Natural killer cell treated with Interleukin-12 subunit alpha and Interleukin-12 subunit beta and Interleukin-15 and Interleukin-18, amount 100 ng/mL, for 72 hours (primary cell): Measurements from ENCODE around the gene YES1. TPM values are rescaled to one million over a fixed set of nuclear protein-coding genes. Genes with fewer than 3 reads are reported as not detected.
A peak's percentile ranks its signal among the peaks of the same experiment; 100 is the strongest.
"Not testable (repeated sequence)": the region's sequence is repeated elsewhere in the genome, so short reads cannot be mapped to it uniquely, and the experiment has no call there.

Source experiments
- ATAC-seq, 2 donors: fragments of 150-1000 bp; cut with Tn5 transposase in 1 of 2; sonication (Bioruptor Pico), chemical (Tn5 transposase) in 1 of 2; 2 replicates each; pipeline ENCODE4 v1.10.0; 2021
- DNase-seq: peaks from one replicate; pipeline ENCODE4 v3.0.0; 2022; ENCODE audit warnings: low spot score
- H3K27ac Mint-ChIP-seq, 2 donors: 1 replicate in 1 of 2; 2 replicates in 1 of 2; pipeline ENCODE4 v1.8.0; 2022; ENCODE audit warnings: mixed read lengths in 2 of 2, mild to moderate bottlenecking in 1 of 2, moderate library complexity in 1 of 2
- H3K27me3 Mint-ChIP-seq, 2 donors: 1 replicate in 1 of 2; 2 replicates in 1 of 2; pipeline ENCODE4 v1.8.0; 2022; ENCODE audit warnings: mixed read lengths in 2 of 2
- H3K36me3 Mint-ChIP-seq: one replicate; pipeline ENCODE4 v1.8.0; 2022; ENCODE audit warnings: mixed read lengths
- H3K4me1 Mint-ChIP-seq, 2 donors: 1 replicate in 1 of 2; 2 replicates in 1 of 2; pipeline ENCODE4 v1.8.0; 2022; ENCODE audit warnings: low read depth in 2 of 2, mixed read lengths in 2 of 2, mild to moderate bottlenecking in 1 of 2
- H3K4me3 Mint-ChIP-seq: one replicate; pipeline ENCODE4 v1.8.0; 2022; ENCODE audit warnings: mixed read lengths
- H3K9me3 Mint-ChIP-seq: 2 replicates; pipeline ENCODE4 v1.8.0; 2022; ENCODE audit warnings: mixed read lengths
- total RNA-seq, 2 donors: library from RNA; stranded (reverse); gene quantifications; one replicate each; pipeline ENCODE4 v1.2.3, GENCODE V29; 2022

Gene YES1
- total RNA-seq, 2 donors from 2014 or later = 30.8 to 33.3 TPM

DNA sequence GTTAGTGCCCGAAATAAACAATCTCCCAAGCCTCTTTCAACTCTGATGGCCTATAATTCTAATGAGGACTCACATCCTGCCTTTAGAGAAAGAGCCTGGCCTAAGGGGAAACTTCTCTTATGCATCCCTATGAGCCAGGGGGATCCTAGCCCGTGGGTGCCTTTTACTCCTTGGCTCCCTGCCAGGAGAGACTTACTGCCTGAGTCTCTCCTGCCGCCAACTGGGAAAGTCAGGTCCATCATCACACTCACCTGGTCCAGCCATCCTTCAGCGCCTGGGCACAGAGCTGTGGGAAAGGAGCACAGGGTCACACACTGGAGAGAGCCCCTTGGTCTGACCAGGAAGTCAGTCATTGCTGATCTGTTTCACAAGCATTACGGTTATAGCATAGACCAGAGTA is 123.7 kb downstream of the YES1 start:
- no peak for DNase-seq
- Mint-ChIP-seq H3K4me3 (no peak overlapping the region), H3K36me3 (no peaks in the 10 kb centered on the region), H3K9me3 (no peaks in the 10 kb centered on the region), H3K4me1 (no peaks in the 10 kb centered on the region), H3K27ac (no peak overlapping the region), H3K27me3 (no peaks in the 10 kb centered on the region)
- peak in 1 of 2 donors; percentile 31 for ATAC-seq

DNA sequence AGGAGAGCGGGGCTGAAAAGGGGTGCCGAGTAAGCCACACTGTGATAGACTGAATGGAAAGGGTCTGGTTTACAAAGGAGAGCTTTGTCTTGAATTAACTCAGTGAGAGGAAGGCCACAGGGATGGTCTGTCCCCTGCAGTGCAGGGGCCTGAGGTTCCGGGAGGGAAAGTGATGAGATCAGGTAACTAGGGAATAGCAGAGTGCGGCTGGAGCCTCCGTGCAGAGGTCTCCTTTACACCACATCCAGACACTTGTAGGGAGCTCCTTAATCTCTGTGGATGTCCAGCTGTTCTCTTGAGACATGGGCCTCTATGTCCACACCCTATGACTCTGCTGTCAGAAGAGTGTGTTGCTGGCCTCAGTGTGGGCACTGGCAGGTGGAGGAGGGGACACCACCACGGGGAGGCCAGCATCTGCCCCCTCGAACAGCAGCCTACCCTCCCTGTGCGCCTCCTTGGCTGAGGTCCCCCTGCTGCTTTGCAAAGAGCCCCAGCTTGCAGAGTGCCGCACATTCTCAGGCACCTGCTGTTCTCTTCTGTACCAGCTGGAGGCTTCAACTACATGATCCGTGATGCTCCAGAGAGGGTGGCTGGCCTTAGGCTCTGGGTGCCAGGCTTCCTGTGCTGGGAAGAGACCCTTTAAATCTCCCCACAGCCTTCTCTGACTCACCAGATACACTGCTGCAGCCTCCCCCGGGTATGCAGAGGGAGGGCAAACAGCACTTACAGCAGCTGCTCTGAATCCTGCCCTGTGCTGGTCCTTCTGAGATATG is 125.5 kb downstream of the YES1 start:
- Mint-ChIP-seq H3K27ac (no peak overlapping the region), H3K4me3 (no peak overlapping the region), H3K4me1 (peaks cover 9 to 15% of the 10 kb centered on the region in 2 donors), H3K36me3 (peaks cover 9% of the 10 kb centered on the region), H3K27me3 (no peaks in the 10 kb centered on the region), H3K9me3 (no peaks in the 10 kb centered on the region)
- DNase-seq = no peak
- no peak for ATAC-seq

DNA sequence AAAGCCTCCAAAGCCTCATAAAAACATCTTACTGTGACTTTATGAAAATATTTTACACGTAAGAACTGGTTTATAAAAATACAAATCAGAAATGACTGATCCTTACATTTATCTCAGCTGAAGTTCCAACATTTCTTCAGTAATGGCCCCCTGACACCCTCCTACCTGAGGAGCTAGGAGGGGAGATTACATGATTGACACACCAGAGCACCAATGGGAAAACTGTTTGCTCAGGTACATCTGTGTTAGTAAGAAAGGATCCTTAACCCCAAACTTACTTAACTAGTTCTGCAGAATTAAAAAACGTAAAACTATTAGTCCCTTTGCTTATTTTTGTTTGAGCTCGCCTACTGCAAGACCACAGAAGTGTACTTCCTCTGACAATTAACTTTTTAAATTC is 126.6 kb downstream of the YES1 start:
- no peak overlapping the region for H3K27ac Mint-ChIP-seq
- H3K4me3 Mint-ChIP-seq = no peak overlapping the region
- H3K27me3 Mint-ChIP-seq = no peaks in the 10 kb centered on the region
- no peaks in the 10 kb centered on the region for H3K9me3 Mint-ChIP-seq
- DNase-seq = no peak
- peaks cover 9 to 19% of the 10 kb centered on the region in 2 donors for H3K4me1 Mint-ChIP-seq
- H3K36me3 Mint-ChIP-seq = peaks cover 9% of the 10 kb centered on the region
- no peak for ATAC-seq

DNA sequence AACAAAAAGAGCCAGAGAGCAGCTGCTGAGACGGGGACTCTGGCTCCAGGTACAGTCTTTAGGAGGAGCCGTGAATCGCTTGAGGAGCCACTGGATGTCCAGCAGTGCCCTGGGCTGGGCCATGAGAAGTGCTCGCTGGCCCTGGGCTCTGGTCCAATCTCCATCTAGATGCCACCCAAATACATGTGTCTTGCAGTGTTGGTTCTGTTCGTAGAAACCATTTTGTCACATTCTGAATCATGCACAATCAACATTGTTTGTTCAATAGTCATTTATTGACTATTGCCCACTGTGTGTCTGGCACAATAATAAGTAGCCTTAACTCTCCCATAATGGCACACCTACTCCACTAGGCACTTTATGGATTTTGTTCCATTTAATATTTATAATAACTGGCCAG is 128.5 kb downstream of the YES1 start:
- H3K9me3 Mint-ChIP-seq = no peaks in the 10 kb centered on the region
- DNase-seq (no peak), ATAC-seq (no peak)
- H3K27me3 Mint-ChIP-seq = no peaks in the 10 kb centered on the region
- H3K36me3 Mint-ChIP-seq = peaks cover 9% of the 10 kb centered on the region
- peaks cover 9 to 19% of the 10 kb centered on the region in 2 donors for H3K4me1 Mint-ChIP-seq
- H3K27ac Mint-ChIP-seq = no peak overlapping the region
- H3K4me3 Mint-ChIP-seq = no peak overlapping the region

DNA sequence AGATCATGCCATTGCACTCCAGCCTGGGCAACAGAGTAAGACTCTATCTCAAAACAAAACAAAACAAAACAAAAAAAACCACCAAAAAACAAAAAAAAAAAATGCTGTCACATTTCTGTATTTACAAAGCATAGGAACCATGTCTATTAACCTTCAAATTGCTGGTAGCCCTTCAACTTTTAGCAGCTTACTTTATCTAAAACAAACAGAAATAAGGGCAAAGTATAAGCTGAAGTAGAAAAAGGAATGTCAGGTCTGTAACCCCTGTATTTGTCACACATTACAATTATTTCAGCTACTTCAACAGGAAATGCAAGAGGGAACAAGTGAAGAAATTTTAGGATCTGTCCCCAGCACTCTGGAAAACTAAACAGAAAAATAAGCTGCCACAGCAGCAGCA is 129.2 kb downstream of the YES1 start:
- peak overlapping the region; percentile 77 to 79 for H3K27ac Mint-ChIP-seq
- no peak overlapping the region for H3K4me3 Mint-ChIP-seq
- no peaks in the 10 kb centered on the region for H3K9me3 Mint-ChIP-seq
- peaks cover 9 to 19% of the 10 kb centered on the region in 2 donors for H3K4me1 Mint-ChIP-seq
- peaks cover 11% of the 10 kb centered on the region for H3K36me3 Mint-ChIP-seq
- no peak for DNase-seq
- no peak for ATAC-seq
- H3K27me3 Mint-ChIP-seq = no peaks in the 10 kb centered on the region

DNA sequence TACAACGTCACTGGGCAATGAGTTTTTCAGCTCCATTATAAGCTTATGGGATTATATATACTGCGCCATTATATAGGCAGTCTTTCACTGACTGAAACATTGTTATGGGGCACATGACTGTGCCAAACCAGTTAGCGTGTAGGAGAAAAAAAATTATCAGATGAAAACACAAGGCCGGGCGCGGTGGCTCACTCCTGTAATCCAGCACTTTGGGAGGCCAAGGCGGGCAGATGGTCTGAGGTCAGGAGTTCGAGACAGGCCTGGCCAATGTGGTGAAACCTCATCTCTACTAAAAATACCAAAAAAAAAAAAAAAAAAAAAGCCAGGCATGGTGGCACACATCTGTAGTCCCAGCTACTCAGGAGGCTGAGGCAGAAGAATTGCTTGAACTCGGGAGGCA is 129.6 kb downstream of the YES1 start:
- Mint-ChIP-seq H3K4me3 (peak overlapping the region; percentile 50), H3K36me3 (peaks cover 13% of the 10 kb centered on the region), H3K4me1 (peaks cover 9 to 19% of the 10 kb centered on the region in 2 donors), H3K27ac (peak overlapping the region; percentile 77 to 79)
- H3K27me3 Mint-ChIP-seq, DNase-seq, H3K9me3 Mint-ChIP-seq: not testable (repeated sequence)
- ATAC-seq = peak in 1 of 2 donors; percentile 1

DNA sequence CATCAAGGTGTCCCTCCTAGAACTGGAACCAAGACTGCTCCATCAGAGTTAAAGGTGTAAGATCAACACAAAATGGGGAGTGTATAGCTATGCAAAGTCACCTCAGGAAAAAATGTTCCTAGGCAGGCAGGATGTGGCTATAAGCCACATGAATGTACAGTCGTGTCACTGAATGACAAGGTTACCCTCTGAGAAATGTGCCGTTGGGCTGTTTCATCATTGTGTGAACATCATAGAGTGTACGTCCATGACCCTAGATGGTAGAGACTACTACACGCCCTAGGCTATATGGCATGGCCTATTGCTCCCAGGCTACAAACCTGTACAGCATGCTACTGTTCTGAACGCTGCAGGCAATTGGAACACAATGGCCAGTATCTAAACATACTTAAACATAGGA is 130.1 kb downstream of the YES1 start:
- ATAC-seq (peak; percentile 85 to 98), DNase-seq (peak; percentile 70)
- H3K4me1 Mint-ChIP-seq = peaks cover 9 to 19% of the 10 kb centered on the region in 2 donors
- no peaks in the 10 kb centered on the region for H3K27me3 Mint-ChIP-seq
- peaks cover 13% of the 10 kb centered on the region for H3K36me3 Mint-ChIP-seq
- no peaks in the 10 kb centered on the region for H3K9me3 Mint-ChIP-seq
- H3K27ac Mint-ChIP-seq = peak overlapping the region; percentile 77 to 79
- H3K4me3 Mint-ChIP-seq = peak overlapping the region; percentile 50

DNA sequence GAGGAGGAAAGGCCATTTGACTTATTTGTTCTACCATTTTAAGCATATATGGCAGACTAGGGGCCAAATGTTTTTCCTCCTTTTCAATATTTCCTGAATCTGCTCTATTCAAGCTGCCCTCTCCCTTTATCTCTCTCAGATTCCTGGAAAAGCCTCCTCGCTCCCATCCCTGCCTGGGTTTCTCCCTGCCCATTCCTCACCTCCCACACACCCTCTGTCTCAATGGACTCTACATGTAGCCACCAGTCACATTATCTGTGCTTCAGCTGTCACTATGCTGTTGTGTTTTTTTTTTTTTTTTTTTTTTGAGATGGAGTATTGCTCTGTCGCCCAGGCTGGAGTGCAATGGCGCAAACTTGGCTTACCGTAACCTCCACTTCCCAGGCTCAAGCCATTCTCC is 131.7 kb downstream of the YES1 start:
- Mint-ChIP-seq H3K27me3 (no peaks in the 10 kb centered on the region), H3K36me3 (peaks cover 25% of the 10 kb centered on the region), H3K9me3 (no peaks in the 10 kb centered on the region)

DNA sequence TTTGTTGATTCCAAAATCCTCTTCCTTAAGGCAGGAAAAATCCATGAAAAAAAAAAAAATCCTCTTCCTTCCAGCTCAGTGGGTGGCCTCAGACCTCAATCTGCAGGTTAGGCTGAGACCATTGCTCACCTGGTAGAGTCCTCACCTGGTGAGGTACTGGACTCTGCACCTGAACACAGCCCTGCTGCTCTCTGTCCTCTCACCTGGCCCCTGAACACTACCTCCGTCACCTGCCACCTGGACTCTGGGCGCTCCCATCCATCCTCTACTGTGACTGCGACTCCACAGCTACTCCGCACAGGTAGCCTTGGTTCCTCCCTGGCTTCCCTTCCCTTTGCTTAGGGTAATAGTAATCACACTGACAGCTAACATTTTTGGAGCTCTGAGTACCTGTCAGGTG is 132.5 kb downstream of the YES1 start:
- H3K36me3 Mint-ChIP-seq = peaks cover 25% of the 10 kb centered on the region
- ATAC-seq (no peak), DNase-seq (no peak)
- peaks cover 9 to 19% of the 10 kb centered on the region in 2 donors for H3K4me1 Mint-ChIP-seq
- no peaks in the 10 kb centered on the region for H3K27me3 Mint-ChIP-seq
- no peaks in the 10 kb centered on the region for H3K9me3 Mint-ChIP-seq
- no peak overlapping the region for H3K4me3 Mint-ChIP-seq
- no peak overlapping the region for H3K27ac Mint-ChIP-seq

More for the DNA sequence above, 131.7 kb downstream of the YES1 start:
- no peak overlapping the region for H3K4me3 Mint-ChIP-seq
- no peak for ATAC-seq
- H3K4me1 Mint-ChIP-seq = peaks cover 9 to 19% of the 10 kb centered on the region in 2 donors
- DNase-seq = no peak
- H3K27ac Mint-ChIP-seq = peak overlapping the region in 1 of 2 donors; percentile 77

DNA sequence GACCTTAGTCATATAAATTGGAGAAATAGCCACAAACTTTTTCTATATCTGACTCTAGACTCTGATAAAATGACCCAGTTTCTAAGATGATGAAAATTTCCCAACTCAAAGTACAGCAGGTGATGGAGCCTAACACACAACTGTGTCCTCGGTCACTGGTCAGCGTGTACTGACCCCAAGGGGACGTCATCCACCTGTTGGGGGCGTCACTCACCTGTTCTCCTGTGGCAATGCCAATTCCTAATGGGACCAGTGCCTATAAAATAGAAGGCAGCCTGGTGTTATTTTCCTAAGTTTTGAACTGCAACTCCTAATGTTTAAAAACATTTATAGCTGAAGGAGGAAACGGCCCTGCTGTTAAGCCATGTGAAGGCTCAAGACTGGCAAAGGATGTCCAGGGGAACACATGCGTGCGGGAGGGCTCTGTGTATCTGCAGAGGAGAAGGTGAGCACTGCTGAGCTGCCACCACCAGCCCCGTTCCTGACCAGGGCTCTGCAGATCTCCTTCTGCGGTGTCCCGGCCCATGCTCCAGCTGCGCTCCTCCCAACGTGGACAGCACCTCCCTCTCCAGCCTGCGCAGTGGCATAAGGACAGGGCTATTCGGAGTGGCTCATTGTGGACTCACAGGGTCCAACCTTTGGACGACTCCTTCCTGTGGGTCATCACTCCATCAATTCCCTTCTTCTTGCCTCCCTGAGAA is 133.4 kb downstream of the YES1 start:
- Mint-ChIP-seq H3K4me1 (peaks cover 9 to 19% of the 10 kb centered on the region in 2 donors), H3K9me3 (no peaks in the 10 kb centered on the region), H3K4me3 (no peak overlapping the region), H3K27ac (no peak overlapping the region), H3K27me3 (no peaks in the 10 kb centered on the region), H3K36me3 (peaks cover 25% of the 10 kb centered on the region)
- ATAC-seq = no peak
- DNase-seq = no peak

DNA sequence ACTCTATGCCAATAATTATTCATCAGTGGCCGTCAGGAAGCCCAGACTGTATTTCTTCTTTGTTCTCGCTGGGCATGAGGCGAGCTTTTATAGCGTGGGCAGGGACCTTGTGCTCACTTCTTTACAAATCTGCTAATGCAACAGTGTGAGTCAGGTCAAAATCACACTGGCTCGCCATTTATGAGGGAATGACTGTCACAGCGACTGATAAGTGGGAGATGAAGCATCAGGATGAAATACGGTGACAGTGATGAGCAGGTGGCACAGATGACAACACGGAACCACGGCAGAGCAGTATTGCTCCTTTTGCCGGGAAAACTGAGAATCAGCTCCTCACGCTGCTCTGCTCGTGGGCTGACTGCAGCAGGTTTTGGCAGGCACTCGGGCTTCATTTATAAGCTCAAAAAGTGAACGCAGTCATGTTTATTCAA is 134.1 kb downstream of the YES1 start:
- ATAC-seq (no peak), DNase-seq (no peak)
- Mint-ChIP-seq H3K27me3 (no peaks in the 10 kb centered on the region), H3K36me3 (peaks cover 25% of the 10 kb centered on the region), H3K9me3 (no peaks in the 10 kb centered on the region), H3K4me3 (no peak overlapping the region), H3K4me1 (peaks cover 9 to 19% of the 10 kb centered on the region in 2 donors), H3K27ac (no peak overlapping the region)

DNA sequence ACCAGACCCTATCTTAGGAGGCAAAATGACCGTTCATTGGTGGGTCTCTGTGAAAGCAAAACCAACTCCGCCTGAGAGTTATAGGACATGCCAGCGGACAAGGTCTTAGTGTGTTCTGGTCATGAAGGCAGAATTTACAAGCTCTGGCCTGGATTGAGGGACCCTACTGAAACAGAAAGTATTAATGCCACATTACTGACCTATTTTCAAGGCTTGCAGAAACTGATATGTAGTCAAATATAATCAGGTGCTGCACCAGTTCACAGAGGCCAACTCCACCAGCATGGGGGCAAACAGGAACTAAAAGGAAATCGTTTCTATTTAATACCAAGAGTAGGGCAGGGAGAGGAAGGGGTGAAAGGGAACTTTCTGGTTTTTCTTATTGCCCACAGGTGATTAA is 134.9 kb downstream of the YES1 start:
- Mint-ChIP-seq H3K36me3 (peaks cover 30% of the 10 kb centered on the region), H3K9me3 (no peaks in the 10 kb centered on the region), H3K4me3 (no peak overlapping the region), H3K27me3 (no peaks in the 10 kb centered on the region), H3K27ac (no peak overlapping the region), H3K4me1 (peaks cover 7 to 11% of the 10 kb centered on the region in 2 donors)
- ATAC-seq (no peak), DNase-seq (no peak)

DNA sequence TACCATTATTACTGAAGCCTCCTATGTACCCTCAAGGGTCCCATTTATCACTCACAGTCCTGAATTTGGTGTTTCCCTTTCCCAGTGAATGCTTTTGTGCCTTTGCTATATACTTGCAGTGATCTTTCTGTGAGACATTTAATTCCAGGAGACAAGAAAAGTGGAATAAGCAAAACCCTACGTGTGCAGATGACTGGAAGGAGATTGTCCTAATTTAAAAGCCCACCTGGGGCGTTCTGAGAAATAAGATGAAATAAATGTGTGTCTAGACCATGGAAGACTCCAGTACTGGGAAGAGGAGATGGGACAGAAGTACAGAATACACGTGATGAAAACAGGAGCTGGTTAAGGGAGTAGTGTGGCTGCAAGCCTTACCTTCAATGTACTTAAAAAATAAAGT is 135.3 kb downstream of the YES1 start:
- DNase-seq (no peak), ATAC-seq (no peak)
- Mint-ChIP-seq H3K4me3 (no peak overlapping the region), H3K27ac (no peak overlapping the region), H3K36me3 (peaks cover 26% of the 10 kb centered on the region), H3K4me1 (peaks cover 3 to 6% of the 10 kb centered on the region in 2 donors), H3K9me3 (no peaks in the 10 kb centered on the region), H3K27me3 (no peaks in the 10 kb centered on the region)

DNA sequence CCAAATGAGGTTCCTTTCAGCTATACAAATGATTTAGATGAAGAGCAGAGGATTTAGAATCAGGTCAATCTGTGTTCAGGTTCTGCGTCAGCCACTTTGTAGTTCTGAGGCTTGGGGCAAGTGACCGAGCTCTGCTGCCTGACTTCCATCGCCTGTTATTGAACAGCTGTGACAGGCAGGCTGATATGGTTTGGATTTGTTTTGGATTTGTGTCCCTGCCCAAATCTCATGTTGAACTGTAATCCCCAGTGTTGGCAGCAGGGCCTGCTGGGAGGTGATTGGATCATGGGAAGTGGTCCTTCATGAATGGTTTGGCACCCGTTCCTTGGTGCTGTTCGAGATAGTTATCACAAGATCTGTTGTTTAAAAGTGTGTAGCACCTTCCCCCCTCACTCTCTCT is 136.0 kb downstream of the YES1 start:
- Mint-ChIP-seq H3K36me3 (peaks cover 23% of the 10 kb centered on the region), H3K27ac (no peak overlapping the region)
- DNase-seq = no peak

More for the DNA sequence above, 136.0 kb downstream of the YES1 start:
- H3K4me1 Mint-ChIP-seq = no peaks in the 10 kb centered on the region
- ATAC-seq = no peak
- H3K4me3 Mint-ChIP-seq = no peak overlapping the region
- no peaks in the 10 kb centered on the region for H3K9me3 Mint-ChIP-seq
- H3K27me3 Mint-ChIP-seq = no peaks in the 10 kb centered on the region
